ENCODE results near the gene FAM209A. TPM values are rescaled to one million over a fixed set of nuclear protein-coding genes. Genes with fewer than 3 reads are reported as not detected.
"Not testable (repeated sequence)": the region's sequence is repeated elsewhere in the genome, so short reads cannot be mapped to it uniquely, and the experiment has no call there.

The FAM209A gene
- total RNA-seq, 1 donor from 2014 or later, result not detected

DNA sequence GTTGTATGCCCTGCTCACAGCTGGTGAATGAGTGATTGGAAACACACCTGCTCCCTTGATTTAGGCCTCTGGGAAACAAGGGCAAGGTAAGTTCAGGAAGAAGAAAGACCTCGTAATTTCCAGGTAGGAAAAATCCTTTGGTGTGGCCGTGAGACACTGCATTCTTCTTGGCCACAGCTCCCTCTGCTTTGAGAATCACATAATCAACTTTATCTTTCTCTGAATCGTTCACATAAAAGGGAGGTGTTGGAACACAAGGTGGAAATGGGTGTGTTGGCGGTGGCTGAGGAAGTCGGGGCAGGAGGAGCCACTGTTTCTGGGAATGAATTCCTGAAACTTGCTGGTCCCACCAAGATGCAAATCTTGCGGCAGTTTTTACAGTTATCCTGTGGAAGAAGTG, 34.4 kb downstream of the FAM209A start:
- peaks cover 28% of the 10 kb centered on the region for H3K4me1 ChIP-seq
- no peaks in the 10 kb centered on the region for H3K9me3 ChIP-seq (replicated peaks)
- H3K27ac ChIP-seq (replicated peaks), result peak overlapping the region; percentile 77
- intact Hi-C loops (cut with micrococcal nuclease), result no loop called here
- no peak for DNase-seq
- TF ChIP-seq, protein P1, sequence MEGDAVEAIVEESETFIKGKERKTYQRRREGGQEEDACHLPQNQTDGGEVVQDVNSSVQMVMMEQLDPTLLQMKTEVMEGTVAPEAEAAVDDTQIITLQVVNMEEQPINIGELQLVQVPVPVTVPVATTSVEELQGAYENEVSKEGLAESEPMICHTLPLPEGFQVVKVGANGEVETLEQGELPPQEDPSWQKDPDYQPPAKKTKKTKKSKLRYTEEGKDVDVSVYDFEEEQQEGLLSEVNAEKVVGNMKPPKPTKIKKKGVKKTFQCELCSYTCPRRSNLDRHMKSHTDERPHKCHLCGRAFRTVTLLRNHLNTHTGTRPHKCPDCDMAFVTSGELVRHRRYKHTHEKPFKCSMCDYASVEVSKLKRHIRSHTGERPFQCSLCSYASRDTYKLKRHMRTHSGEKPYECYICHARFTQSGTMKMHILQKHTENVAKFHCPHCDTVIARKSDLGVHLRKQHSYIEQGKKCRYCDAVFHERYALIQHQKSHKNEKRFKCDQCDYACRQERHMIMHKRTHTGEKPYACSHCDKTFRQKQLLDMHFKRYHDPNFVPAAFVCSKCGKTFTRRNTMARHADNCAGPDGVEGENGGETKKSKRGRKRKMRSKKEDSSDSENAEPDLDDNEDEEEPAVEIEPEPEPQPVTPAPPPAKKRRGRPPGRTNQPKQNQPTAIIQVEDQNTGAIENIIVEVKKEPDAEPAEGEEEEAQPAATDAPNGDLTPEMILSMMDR (IDR thresholded peaks at IDR 0.05; ENCODE audit: borderline replicate concordance), result no peak
- no peaks in the 10 kb centered on the region for H3K27me3 ChIP-seq (ENCODE audit: low read depth)
- no peaks in the 10 kb centered on the region for H3K36me3 ChIP-seq
- no peak overlapping the region for H3K4me3 ChIP-seq

GRCh38 chr20:56564526-56564925, 40.0 kb downstream of the FAM209A start:
- DNase-seq; intact Hi-C loops (cut with micrococcal nuclease); H3K9me3 ChIP-seq (replicated peaks); H3K27me3 ChIP-seq (ENCODE audit: low read depth); H3K36me3 ChIP-seq; H3K4me3 ChIP-seq; H3K27ac ChIP-seq (replicated peaks): not testable (repeated sequence)
- H3K4me1 ChIP-seq, result peaks cover 14% of the 10 kb centered on the region

- no peak overlapping the region for H3K27ac ChIP-seq (replicated peaks)
- no peak for DNase-seq
- no peaks in the 10 kb centered on the region for H3K27me3 ChIP-seq (ENCODE audit: low read depth)
- H3K4me1 ChIP-seq, result peaks cover 9% of the 10 kb centered on the region
- TF ChIP-seq, protein P1 (IDR thresholded peaks at IDR 0.05; ENCODE audit: borderline replicate concordance), result no peak
- H3K4me3 ChIP-seq, result no peak overlapping the region
- no peaks in the 10 kb centered on the region for H3K9me3 ChIP-seq (replicated peaks)
- intact Hi-C loops (cut with micrococcal nuclease), result no loop called here
- no peaks in the 10 kb centered on the region for H3K36me3 ChIP-seq
Observed at GRCh38 chr20:56565511-56565910, 41.0 kb downstream of the FAM209A start.

DNA sequence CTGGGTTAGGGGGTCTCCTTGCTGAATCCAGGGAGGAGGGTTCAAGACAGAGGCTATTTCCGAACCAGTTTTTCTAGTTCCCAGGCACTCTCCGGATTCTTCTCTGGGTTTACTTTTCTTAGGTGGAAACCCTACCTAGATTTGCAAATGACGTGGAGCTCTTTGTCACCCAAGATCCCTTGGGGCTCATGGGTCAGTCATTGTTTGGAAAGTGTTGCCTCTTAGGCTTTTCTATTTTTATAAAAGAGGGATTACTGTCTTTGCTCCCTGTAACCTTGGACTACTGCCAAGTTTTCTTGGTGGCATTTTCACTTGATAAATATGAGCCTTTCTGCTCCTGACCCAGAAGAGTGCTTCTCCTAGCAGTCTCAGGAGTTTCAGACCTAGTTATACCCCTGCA, 42.1 kb downstream of the FAM209A start:
- intact Hi-C loops (cut with micrococcal nuclease), result no loop called here
- TF ChIP-seq, protein P1 (IDR thresholded peaks at IDR 0.05; ENCODE audit: borderline replicate concordance), result no peak
- no peaks in the 10 kb centered on the region for H3K27me3 ChIP-seq (ENCODE audit: low read depth)
- no peak for DNase-seq
- no peak overlapping the region for H3K27ac ChIP-seq (replicated peaks)
- H3K4me1 ChIP-seq, result peaks cover 9% of the 10 kb centered on the region
- H3K4me3 ChIP-seq, result no peak overlapping the region
- H3K36me3 ChIP-seq, result no peaks in the 10 kb centered on the region
- no peaks in the 10 kb centered on the region for H3K9me3 ChIP-seq (replicated peaks)

GRCh38 chr20:56570832-56571231, 46.3 kb downstream of the FAM209A start:
- no peaks in the 10 kb centered on the region for H3K9me3 ChIP-seq (replicated peaks)
- TF ChIP-seq, protein P1 (IDR thresholded peaks at IDR 0.05; ENCODE audit: borderline replicate concordance), result no peak
- peaks cover 9% of the 10 kb centered on the region for H3K4me1 ChIP-seq
- H3K27me3 ChIP-seq (ENCODE audit: low read depth), result no peaks in the 10 kb centered on the region
- no peak overlapping the region for H3K4me3 ChIP-seq
- intact Hi-C loops (cut with micrococcal nuclease), result no loop called here
- no peak for DNase-seq
- H3K36me3 ChIP-seq, result no peaks in the 10 kb centered on the region
- no peak overlapping the region for H3K27ac ChIP-seq (replicated peaks)

DNA sequence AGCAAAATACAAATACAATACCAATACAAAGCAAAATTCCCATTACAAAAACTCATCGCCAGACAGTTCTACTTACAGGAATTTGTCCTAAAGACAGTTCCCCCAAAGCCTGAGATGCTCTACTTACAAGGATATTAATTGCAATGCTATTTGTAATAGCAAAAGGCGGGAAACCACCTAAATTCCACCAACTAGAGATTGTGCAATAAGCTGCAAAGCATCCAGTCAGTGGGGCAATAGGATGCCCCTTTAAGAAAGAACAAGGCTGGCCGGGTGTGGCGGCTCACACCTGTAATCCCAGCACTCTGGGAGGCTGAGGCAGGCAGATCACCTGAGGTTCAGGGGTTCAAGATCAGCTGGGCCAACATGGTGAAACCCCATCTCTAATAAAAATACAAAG, 47.6 kb downstream of the FAM209A start:
- H3K4me3 ChIP-seq, result no peak overlapping the region
- intact Hi-C loops (cut with micrococcal nuclease), result no loop called here
- H3K36me3 ChIP-seq, result no peaks in the 10 kb centered on the region
- TF ChIP-seq, protein P1 (IDR thresholded peaks at IDR 0.05; ENCODE audit: borderline replicate concordance), result no peak
- H3K27ac ChIP-seq (replicated peaks), result no peak overlapping the region
- H3K27me3 ChIP-seq (ENCODE audit: low read depth), result no peaks in the 10 kb centered on the region
- no peaks in the 10 kb centered on the region for H3K9me3 ChIP-seq (replicated peaks)
- no peak for DNase-seq
- H3K4me1 ChIP-seq, result no peaks in the 10 kb centered on the region

Measured in left ventricle myocardium inferior (tissue), 1 donor.